ENCODE measurements around the gene CES3. TPM values are rescaled to one million over a fixed set of nuclear protein-coding genes. Genes with fewer than 3 reads are reported as not detected.
"Not testable (repeated sequence)": the region's sequence is repeated elsewhere in the genome, so short reads cannot be mapped to it uniquely, and the experiment has no call there.

Gene CES3
- total RNA-seq, 2 donors from 2014 or later: 2.6 to 4.2 TPM

GRCh38 chr16:66958857-66959703 is 2.0 kb upstream of the CES3 start:
- Mint-ChIP-seq H3K36me3 (ENCODE audit: low read depth) (no peaks in the 10 kb centered on the region), H3K27ac (peak overlapping the region; percentile 73), H3K9me3 (no peaks in the 10 kb centered on the region), H3K4me1 (peaks cover 29% of the 10 kb centered on the region), H3K27me3 (peaks cover under 1% of the 10 kb centered on the region), H3K4me3 (no peak overlapping the region)
- ATAC-seq (replicated peaks): no peak

GRCh38 chr16:66959704-66960161 is 1.3 kb upstream of the CES3 start:
- no peak for ATAC-seq (replicated peaks)
- Mint-ChIP-seq H3K36me3 (ENCODE audit: low read depth) (no peaks in the 10 kb centered on the region), H3K27me3 (no peaks in the 10 kb centered on the region), H3K4me1 (peaks cover 29% of the 10 kb centered on the region), H3K27ac (peak overlapping the region; percentile 73), H3K9me3 (no peaks in the 10 kb centered on the region), H3K4me3 (no peak overlapping the region)

DNA sequence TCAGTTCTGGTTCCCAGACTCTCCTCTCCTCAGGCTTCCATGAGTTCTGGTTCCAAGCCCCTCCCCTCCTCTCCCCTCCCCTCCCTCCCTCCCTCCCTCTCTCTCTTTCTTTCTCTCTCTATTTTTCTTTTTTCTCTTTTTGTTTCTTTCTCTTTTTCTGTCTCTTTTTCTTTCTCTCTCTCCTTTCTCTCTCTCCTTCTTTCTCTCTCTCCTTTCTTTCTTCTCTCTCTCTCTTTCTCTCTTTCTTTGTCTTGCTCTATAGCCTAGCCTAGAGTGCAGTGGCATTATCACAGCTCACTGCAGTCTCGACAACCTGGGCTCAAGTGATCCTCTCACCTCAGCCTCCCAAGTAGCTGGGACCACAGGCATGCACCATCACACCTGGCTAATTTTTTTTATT is 796 bp upstream of the CES3 start:
- no peak overlapping the region for H3K4me3 Mint-ChIP-seq
- no peaks in the 10 kb centered on the region for H3K9me3 Mint-ChIP-seq
- peaks cover 29% of the 10 kb centered on the region for H3K4me1 Mint-ChIP-seq
- H3K27me3 Mint-ChIP-seq: no peaks in the 10 kb centered on the region
- ATAC-seq (replicated peaks): no peak
- H3K27ac Mint-ChIP-seq: no peak overlapping the region
- no peaks in the 10 kb centered on the region for H3K36me3 Mint-ChIP-seq (ENCODE audit: low read depth)

DNA sequence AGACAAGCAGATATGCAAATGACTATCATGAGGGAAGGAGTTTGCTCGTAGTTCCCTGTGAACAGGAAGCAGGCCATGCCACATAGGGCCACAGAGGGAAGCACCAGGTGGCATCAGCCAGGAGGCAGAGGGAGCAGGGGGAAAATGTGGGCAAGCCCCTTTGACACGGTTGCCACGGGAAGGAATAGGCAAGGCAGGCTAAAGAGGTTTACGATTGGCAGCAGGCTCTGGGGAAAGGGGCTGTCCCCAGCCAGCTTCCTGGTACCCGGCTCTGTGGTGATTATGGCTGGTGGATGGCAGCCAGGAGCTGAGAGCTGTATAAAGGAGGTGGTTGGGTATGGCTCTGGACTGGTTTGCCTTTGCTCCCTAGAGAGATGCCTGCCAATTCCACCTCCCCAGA is 848 bp downstream of the CES3 start:
- Mint-ChIP-seq H3K4me1 (peaks cover 29% of the 10 kb centered on the region), H3K36me3 (ENCODE audit: low read depth) (no peaks in the 10 kb centered on the region), H3K4me3 (peak overlapping the region; percentile 43), H3K27ac (peak overlapping the region; percentile 16), H3K9me3 (no peaks in the 10 kb centered on the region), H3K27me3 (no peaks in the 10 kb centered on the region)
- peak; percentile 70 for ATAC-seq (replicated peaks)

DNA sequence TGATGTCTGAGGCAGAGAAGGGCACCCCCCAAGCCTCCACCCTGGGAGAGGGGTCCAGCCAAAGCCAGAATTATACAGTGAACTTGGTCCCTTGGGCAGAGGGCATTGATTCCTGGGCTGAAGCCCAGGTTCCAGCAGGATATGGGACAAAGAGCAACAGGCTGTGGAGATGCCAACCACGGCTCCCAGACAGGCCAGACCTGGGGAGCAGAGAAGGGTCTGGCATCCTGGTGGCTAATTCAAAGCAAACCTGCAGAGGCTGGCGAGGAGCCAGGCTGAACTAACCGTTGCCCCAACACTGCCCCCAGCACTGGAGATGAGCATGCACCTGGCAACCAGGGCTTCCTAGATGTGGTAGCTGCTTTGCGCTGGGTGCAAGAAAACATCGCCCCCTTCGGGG is 3.0 kb downstream of the CES3 start:
- H3K36me3 Mint-ChIP-seq (ENCODE audit: low read depth): no peaks in the 10 kb centered on the region
- ATAC-seq (replicated peaks): no peak
- H3K4me1 Mint-ChIP-seq: peaks cover 13% of the 10 kb centered on the region
- H3K27ac Mint-ChIP-seq: no peak overlapping the region
- no peaks in the 10 kb centered on the region for H3K9me3 Mint-ChIP-seq
- no peaks in the 10 kb centered on the region for H3K27me3 Mint-ChIP-seq
- no peak overlapping the region for H3K4me3 Mint-ChIP-seq

DNA sequence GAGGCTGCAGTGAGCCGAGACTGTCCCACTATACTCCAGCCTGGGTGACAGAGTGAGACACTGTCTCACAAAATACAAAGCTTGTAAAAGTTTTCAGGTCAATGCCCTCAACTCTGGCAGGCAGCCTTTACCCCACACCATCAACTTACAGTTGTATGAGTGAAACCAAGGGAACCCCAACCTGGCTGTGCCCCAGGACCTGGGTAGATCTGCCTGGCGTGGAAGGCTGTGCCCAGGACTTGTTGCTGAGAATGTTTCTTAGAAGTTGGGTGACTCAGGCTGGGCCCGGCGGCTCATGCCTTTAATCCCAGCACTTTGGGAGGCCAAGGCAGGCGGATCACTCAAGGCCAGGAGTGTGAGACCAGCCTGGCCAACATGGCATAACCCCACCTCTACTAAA is 7.8 kb downstream of the CES3 start:
- H3K27me3 Mint-ChIP-seq: no peaks in the 10 kb centered on the region
- H3K4me3 Mint-ChIP-seq: no peak overlapping the region
- no peaks in the 10 kb centered on the region for H3K9me3 Mint-ChIP-seq
- no peaks in the 10 kb centered on the region for H3K4me1 Mint-ChIP-seq
- H3K27ac Mint-ChIP-seq: no peak overlapping the region
- H3K36me3 Mint-ChIP-seq (ENCODE audit: low read depth): no peaks in the 10 kb centered on the region
- no peak for ATAC-seq (replicated peaks)

GRCh38 chr16:66970775-66971720 is 10.0 kb downstream of the CES3 start:
- H3K4me3 Mint-ChIP-seq: no peak overlapping the region
- no peaks in the 10 kb centered on the region for H3K36me3 Mint-ChIP-seq (ENCODE audit: low read depth)
- H3K4me1 Mint-ChIP-seq: peaks cover 12% of the 10 kb centered on the region
- peak; percentile 80 for ATAC-seq (replicated peaks)
- peak overlapping the region; percentile 8 for H3K27ac Mint-ChIP-seq
- no peaks in the 10 kb centered on the region for H3K27me3 Mint-ChIP-seq
- no peaks in the 10 kb centered on the region for H3K9me3 Mint-ChIP-seq

DNA sequence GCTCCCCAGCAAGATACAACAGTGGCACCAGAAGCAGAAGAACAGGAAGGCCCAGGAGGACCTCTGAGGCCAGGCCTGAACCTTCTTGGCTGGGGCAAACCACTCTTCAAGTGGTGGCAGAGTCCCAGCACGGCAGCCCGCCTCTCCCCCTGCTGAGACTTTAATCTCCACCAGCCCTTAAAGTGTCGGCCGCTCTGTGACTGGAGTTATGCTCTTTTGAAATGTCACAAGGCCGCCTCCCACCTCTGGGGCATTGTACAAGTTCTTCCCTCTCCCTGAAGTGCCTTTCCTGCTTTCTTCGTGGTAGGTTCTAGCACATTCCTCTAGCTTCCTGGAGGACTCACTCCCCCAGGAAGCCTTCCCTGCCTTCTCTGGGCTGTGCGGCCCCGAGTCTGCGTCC is 11.9 kb downstream of the CES3 start:
- H3K36me3 Mint-ChIP-seq (ENCODE audit: low read depth): no peaks in the 10 kb centered on the region
- H3K9me3 Mint-ChIP-seq: no peaks in the 10 kb centered on the region
- peaks cover 20% of the 10 kb centered on the region for H3K4me1 Mint-ChIP-seq
- H3K27me3 Mint-ChIP-seq: no peaks in the 10 kb centered on the region
- no peak overlapping the region for H3K4me3 Mint-ChIP-seq
- no peak overlapping the region for H3K27ac Mint-ChIP-seq
- ATAC-seq (replicated peaks): no peak

DNA sequence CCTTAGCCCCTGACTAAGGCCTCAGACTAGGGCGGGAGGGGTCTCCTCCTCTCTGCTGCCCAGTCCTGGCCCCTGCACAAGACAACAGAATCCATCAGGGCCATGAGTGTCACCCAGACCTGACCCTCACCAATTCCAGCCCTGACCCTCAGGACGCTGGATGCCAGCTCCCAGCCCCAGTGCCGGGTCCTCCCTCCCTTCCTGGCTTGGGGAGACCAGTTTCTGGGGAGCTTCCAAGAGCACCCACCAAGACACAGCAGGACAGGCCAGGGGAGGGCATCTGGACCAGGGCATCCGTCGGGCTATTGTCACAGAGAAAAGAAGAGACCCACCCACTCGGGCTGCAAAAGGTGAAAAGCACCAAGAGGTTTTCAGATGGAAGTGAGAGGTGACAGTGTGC is 12.7 kb downstream of the CES3 start:
- Mint-ChIP-seq H3K27ac (no peak overlapping the region), H3K9me3 (no peaks in the 10 kb centered on the region), H3K27me3 (no peaks in the 10 kb centered on the region), H3K4me3 (peak overlapping the region; percentile 29), H3K36me3 (ENCODE audit: low read depth) (no peaks in the 10 kb centered on the region), H3K4me1 (peaks cover 20% of the 10 kb centered on the region)
- no peak for ATAC-seq (replicated peaks)

DNA sequence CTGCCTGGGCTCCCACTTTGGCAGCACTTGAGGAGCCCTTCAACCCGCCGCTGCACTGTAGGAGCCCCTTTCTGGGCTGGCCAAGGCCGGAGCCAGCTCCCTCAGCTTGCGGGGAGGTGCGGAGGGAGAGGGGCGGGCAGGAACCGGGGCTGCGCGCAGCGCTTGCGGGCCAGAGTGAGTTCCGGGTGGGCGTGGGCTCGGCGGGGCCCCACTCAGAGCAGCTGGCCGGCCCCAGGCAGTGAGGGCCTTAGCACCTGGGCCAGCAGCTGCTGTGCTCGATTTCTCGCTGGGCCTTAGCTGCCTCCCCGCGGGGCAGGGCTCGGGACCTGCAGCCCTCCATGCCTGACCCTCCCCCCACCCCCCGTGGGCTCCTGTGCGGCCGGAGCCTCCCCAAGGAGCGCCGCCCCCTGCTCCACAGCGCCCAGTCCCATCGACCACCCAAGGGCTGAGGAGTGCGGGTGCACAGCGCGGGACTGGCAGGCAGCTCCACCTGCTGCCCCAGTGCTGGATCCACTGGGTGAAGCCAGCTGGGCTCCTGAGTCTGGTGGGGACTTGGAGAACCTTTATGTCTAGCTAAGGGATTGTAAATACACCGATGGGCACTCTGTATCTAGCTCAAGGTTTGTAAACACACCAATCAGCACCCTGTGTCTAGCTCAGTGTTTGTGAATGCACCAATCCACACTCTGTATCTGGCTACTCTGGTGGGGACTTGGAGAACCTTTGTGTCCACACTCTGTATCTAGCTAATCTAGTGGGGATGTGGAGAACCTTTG is 13.3 kb downstream of the CES3 start:
- ATAC-seq (replicated peaks); H3K9me3 Mint-ChIP-seq: not testable (repeated sequence)
- H3K27ac Mint-ChIP-seq: peak overlapping the region; percentile 91

GRCh38 chr16:66974932-66975246 is 13.8 kb downstream of the CES3 start:
- peaks cover 20% of the 10 kb centered on the region for H3K4me1 Mint-ChIP-seq
- not testable (repeated sequence) for H3K27me3 Mint-ChIP-seq; H3K36me3 Mint-ChIP-seq (ENCODE audit: low read depth); ATAC-seq (replicated peaks); H3K9me3 Mint-ChIP-seq
- H3K27ac Mint-ChIP-seq: peak overlapping the region; percentile 91
- peak overlapping the region; percentile 84 for H3K4me3 Mint-ChIP-seq

More for the DNA sequence above, 13.3 kb downstream of the CES3 start:
- not testable (repeated sequence) for H3K27me3 Mint-ChIP-seq; H3K36me3 Mint-ChIP-seq (ENCODE audit: low read depth)
- Mint-ChIP-seq H3K4me1 (peaks cover 20% of the 10 kb centered on the region), H3K4me3 (peak overlapping the region; percentile 84)

- Mint-ChIP-seq H3K4me1 (peaks cover 20% of the 10 kb centered on the region), H3K27me3 (no peaks in the 10 kb centered on the region), H3K9me3 (no peaks in the 10 kb centered on the region), H3K36me3 (ENCODE audit: low read depth) (no peaks in the 10 kb centered on the region), H3K27ac (peak overlapping the region; percentile 91), H3K4me3 (peak overlapping the region; percentile 84)
- peak; percentile 3 for ATAC-seq (replicated peaks)
Measured at GRCh38 chr16:66975302-66975893, 14.3 kb downstream of the CES3 start.

- peak overlapping the region; percentile 84 for H3K4me3 Mint-ChIP-seq
- ATAC-seq (replicated peaks): no peak
- H3K36me3 Mint-ChIP-seq (ENCODE audit: low read depth): no peaks in the 10 kb centered on the region
- H3K27me3 Mint-ChIP-seq: no peaks in the 10 kb centered on the region
- no peaks in the 10 kb centered on the region for H3K9me3 Mint-ChIP-seq
- H3K27ac Mint-ChIP-seq: peak overlapping the region; percentile 43
- peaks cover 26% of the 10 kb centered on the region for H3K4me1 Mint-ChIP-seq
Measured at GRCh38 chr16:66976746-66977145, 15.7 kb downstream of the CES3 start.

Data from activated T-helper 17 cell treated with anti-CD3 and anti-CD28 coated beads, Interleukin-2, amount 50 U/mL, for 72 hours (primary cell).